GM18526 (cell line): ENCODE data around the gene TET3.

ENCODE experiments used
- POLR2A ChIP-seq: IDR thresholded peaks from 3 replicates; pipeline ENCODE4 v1.6.1; 2011; ENCODE audit not compliant: insufficient read length; ENCODE audit errors: extremely low read depth

The TET3 gene

GRCh38 chr2:74025971-74026612, 41.4 kb downstream of the TET3 start:
- no peak for TF ChIP-seq POLR2A

DNA sequence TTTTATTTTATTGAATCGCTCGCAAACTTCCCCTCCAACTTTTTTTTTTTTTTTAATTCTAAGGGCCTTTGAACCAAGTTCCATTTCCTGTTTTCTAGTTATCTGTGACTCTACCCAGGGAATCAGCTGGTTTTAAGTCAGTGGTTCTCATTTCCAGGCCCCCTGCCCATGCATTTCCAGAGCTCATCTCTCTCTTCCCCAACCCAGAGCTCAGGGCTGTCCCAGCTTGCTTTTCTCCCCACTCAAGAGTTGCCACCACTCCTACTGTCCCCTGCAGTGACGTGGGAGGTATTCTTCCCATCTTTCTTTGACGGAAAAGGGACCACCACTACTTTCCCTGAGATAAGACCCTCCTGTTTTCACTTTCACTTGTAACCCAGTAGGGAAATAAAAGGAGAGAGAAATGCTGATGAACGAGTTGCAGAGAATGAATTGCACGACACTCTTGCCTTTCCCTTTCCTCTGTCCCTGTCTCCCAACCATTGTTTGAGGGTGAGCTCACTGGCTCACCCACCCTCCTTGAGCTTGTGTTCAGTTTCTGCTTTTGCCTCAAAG, 42.1 kb downstream of the TET3 start:
- no peak for TF ChIP-seq POLR2A

DNA sequence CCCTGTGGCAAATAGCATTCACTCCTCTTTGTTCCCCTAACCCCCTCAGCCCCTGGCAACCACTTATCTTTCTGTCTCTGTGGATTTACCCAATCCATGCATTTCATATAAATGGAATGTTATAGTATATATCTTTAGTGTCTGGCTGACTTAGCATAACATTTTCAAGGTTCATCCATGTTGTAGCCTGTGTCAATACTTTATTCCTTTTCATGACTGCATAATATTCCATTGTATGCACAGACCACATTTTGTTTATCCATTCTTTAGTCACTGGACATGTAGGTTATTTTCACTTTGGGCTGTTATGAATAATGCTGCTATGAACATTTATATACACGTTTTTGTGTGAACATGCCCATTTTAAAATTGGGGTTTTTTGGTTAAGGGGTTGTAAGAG, 42.8 kb downstream of the TET3 start:
- no peak for TF ChIP-seq POLR2A

GRCh38 chr2:74028290-74028689, 43.6 kb downstream of the TET3 start:
- TF ChIP-seq POLR2A = no peak

GRCh38 chr2:74028741-74029140, 44.0 kb downstream of the TET3 start:
- TF ChIP-seq POLR2A = no peak

DNA sequence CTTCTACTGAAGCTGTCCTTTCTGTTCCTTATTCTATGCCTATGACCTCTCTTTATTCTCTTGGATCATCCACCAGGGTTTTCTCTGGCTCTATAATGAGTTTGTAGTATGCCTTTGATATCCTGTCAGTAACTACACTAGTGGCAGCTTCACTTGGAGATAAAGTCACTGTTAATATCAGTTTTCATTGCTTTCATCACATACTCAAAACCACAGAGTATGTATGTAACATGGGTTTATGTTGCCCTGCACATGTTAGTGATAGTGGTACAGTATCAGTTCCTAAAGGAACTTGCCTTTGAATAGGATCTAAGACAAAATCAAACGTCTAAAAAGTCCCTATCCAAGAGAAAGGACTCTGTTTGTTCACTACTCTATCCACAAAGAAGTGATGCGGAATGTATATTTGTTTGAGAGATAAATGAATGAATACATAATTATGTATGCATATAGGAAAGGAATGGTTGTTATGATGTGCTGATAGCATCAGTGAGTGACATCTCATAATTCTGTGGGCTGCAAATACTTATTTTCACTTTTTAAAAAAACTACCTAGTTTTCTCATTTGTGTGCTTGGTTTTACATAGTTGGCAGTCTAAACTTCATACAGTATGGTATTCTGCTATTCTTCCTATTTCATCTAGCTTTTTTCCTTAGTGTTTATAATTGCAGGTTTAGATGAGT, 45.1 kb downstream of the TET3 start:
- no peak for TF ChIP-seq POLR2A

DNA sequence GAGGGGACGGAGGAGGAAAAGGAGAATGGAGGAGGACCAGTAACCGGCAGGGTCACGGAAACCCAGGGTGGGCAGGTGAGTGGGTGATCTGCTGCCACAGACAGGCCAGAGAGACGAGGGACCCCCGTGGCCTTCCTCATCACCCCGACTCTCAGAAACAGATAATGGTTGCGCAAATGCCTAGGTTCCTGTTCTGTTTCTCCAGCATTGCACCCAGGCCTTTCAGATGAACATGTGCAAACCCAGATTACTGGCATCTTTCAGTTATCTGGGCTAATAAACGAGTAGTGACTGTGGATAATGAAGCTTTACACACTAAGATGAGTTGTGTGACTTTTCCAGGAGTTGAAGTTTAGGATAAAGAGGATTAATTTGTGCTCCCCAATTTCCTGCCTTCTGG, 46.5 kb downstream of the TET3 start:
- TF ChIP-seq POLR2A = no peak

- TF ChIP-seq POLR2A = no peak
Measured at GRCh38 chr2:74031959-74032287, 47.2 kb downstream of the TET3 start.

DNA sequence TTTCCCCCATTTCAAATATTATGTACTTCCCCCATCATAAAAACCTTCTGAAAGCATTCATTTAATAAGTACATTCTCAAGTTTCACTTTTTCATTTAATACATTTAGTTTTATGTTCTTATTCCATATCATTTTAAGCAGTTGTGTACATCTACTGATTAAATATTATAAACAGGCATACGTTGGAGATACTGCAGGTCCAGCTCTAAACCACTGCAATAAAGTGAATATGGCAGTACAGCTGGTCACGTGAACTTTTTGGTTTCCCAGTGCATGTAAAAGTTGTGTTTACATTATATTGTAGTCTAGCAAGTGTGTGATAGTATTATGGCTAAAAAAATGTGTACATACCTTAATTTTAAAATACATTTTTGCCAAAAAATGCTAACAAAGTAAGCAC, 48.7 kb downstream of the TET3 start:
- TF ChIP-seq POLR2A = no peak
